Stimulated activated CD8-positive, alpha-beta memory T cell treated with anti-CD3 and anti-CD28 coated beads, Interleukin-4, amount 100 ng/mL, for 24 hours (primary cell): ENCODE results near the gene TREML2.

ENCODE experiments used
- DNase-seq: peaks from one replicate; pipeline ENCODE4 v3.0.0-alpha.2; 2020; ENCODE audit warnings: low read depth

TREML2 gene

GRCh38 chr6:41176189-41176588 is 24.8 kb downstream of the TREML2 start:
- DNase-seq = no peak

DNA sequence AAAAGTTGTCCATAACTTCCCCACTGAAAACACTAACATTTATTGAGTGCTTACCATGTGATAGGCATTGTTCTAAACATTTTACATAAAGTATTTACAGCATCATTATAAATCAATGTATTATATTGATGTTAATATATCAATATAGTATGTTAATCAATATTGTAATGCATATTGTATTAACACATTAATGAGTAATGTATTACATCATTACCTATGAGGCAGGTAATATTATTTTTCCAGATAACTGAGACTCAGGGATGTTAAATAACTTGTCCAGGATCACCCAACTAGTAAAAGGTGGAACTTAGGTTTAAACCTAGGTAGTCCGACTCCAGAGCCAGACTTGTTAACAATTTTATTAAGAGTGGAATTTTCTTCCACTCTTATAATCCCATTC is 25.9 kb downstream of the TREML2 start:
- DNase-seq = no peak

- no peak for DNase-seq
Observed at GRCh38 chr6:41174610-41175009, 26.3 kb downstream of the TREML2 start.

GRCh38 chr6:41171908-41172307 is 29.0 kb downstream of the TREML2 start:
- no peak for DNase-seq

- DNase-seq = no peak
Observed at GRCh38 chr6:41170547-41171160, 30.3 kb downstream of the TREML2 start.

DNA sequence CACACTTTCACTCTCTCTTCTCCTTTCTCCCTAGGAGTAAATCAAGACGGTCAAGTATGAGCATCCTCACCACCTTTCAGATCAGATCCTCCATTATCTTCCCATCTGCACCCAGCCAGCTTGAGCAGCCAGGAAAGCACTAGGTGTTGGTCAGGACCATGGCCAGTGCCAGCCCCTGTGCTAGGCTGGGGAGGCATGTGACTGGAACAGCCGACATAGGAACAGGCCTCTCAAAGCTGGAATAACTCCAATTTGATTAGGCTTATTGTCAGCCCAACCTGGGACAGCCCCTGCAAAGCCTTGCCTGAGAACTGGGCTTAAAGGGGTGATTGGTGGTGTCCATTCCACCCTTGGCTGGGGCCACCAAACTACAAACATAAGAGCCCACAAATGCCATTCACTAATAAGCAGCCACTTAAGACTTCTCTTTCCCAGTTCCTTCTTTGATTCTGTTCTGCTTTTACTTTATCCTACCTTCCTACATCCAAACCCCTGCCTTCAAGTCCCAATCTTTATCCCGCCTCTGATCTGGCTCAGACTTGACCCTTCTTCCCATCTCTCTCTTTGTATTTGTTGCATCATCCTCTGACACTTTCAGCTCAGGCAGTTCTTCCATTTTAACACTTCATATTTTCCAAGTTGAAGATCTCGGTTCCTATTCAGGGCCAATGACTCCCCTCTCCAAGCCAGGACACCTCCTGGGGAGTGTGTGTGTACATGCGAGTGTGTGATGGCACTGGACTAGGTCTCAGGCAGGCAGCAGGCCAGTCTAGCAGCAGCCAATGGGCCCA is 33.6 kb downstream of the TREML2 start:
- no peak for DNase-seq

GRCh38 chr6:41164551-41165120 is 36.3 kb downstream of the TREML2 start:
- DNase-seq = no peak

GRCh38 chr6:41163419-41163717 is 37.6 kb downstream of the TREML2 start:
- no peak for DNase-seq

- DNase-seq = no peak
Observed at GRCh38 chr6:41162687-41163418, 38.1 kb downstream of the TREML2 start, which contains the start of gene TREM2. Gene TREM2, minus strand, starts transcription at chr6:41163116. Its CDS starts 34 bp downstream, at chr6:41163082.

DNA sequence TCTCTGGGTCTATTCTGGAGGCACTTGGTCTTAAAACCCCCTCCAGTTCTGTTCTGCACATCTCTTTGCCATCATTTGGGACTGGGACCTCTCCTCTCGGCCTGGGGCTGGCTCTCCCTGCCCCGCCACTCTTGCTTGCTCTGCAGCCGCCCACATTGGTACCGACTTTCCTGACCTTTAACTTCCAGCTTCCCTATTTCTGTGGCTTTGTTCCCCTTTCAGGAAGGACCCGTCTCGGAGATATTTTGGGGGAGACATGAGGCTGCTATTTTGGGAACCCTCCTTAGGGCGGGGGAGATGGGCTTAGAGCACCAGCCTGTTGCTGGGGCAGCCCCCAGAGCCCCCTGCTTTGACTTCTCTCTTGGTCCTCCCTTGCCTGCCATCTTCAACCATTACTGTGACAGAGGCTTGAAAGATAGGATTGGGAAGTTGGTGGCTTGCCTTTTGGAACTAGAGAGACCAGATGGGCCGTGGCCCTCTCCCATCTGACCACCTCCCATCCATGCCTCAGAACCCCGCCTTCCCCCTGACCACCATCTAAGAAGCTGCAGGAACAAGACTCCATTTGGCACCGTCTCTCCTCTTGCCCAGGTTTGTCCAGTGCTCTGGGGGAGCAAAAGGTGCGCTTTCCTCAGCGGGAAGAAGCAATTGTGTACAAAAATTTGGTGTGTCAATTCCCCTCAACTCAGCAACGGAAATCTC is 38.9 kb downstream of the TREML2 start:
- no peak for DNase-seq

- DNase-seq = no peak
Observed at GRCh38 chr6:41161380-41161779, 39.6 kb downstream of the TREML2 start.

DNA sequence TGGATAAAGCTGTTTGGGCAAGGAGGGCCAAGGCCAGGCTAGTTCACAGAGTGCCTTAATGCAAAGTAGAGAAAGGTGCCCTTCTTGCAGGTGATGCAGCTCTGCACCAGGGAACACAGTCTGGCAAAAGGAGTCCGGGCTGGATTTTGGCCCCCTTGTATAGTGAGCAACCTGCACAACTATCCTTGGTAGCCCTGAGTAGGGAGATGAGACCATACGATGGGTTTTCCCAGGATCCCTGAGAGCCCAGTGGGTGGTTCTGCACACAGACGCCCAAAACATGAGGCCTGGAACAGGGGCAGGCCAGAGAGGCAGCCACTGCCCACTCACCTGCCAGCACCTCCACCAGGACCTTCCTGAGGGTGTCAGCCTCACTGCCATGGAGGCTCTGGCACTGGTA is 40.0 kb downstream of the TREML2 start:
- no peak for DNase-seq

GRCh38 chr6:41159415-41160082 is 41.4 kb downstream of the TREML2 start:
- no peak for DNase-seq

DNA sequence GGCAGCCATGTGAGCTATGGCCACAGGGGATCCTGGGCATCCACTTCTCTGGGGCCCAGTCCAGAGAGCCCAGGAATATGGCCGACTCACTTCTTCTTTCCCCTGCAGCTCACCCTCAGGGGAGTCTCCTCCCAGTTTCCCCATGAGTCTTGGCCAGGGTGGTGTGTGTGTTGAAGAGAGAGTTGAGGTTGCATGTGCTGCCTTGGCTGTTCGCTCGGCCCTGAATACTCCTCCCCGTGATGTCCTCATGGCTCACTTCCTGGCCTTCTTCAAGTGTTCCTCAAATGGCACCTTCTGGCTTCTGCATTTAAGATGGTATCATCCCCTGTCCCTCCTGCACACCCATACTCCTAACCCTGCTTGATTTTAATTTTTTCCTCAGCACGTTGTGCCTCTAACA is 43.6 kb downstream of the TREML2 start:
- no peak for DNase-seq

DNA sequence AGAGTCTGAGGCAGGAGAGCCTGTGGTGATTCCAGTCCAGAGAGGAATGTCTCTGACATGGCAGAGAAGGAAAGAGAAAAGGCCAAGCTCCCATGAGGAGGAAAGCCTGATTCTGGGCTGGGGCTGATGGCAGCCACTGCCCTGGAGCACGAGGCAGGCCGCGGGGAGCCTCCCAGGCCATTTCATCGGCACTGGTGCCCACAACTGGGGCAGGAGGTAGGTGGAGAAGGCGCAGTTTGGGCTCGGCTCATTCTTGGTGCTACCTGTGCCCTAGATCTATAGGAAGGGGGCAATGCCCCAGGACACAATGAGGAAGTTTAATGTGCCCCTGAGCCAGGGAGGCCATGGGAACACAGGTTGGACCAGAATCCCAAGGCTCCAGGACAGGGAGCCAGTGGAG is 44.2 kb downstream of the TREML2 start:
- DNase-seq = no peak

GRCh38 chr6:41156001-41156400 is 44.9 kb downstream of the TREML2 start:
- no peak for DNase-seq

DNA sequence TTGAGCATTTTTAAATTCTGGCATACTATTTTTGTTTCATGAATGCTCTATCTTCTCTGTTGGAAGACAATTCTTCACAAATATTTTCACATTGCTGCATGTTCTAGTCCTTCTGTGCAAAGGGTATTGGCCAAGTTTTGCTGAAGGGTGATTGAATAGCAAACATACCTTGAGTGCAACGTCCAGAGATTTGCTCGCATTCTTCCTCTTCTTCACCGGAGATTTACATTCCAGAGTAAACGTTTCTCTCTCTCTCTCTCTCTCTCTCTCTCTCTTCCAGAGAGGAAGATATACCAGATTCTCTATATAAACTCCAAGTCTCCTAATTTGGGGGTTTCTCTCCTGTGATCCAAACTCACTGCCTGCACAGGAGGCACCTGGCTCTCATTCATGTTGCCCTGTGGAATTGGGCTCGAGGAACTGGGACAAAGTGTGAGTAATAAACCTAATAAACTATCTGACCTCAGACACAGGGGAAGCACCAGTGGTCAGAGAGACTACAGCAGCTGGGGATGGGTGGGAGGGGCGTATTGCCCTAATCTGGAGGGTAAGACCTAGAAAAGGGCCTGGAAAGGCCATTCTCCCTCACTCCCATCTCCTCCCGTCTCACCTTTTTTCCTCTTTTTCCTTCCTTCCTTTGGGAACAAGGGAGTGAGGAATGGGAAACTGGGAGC is 45.7 kb downstream of the TREML2 start:
- DNase-seq = no peak

- DNase-seq = no peak
Observed at GRCh38 chr6:41153992-41154625, 46.8 kb downstream of the TREML2 start, which contains the start of gene TREML1. Gene TREML1, minus strand, starts transcription at chr6:41154347. Its CDS starts 59 bp downstream, at chr6:41154288.

- DNase-seq = no peak
Observed at GRCh38 chr6:41153451-41153850, 47.5 kb downstream of the TREML2 start.

DNA sequence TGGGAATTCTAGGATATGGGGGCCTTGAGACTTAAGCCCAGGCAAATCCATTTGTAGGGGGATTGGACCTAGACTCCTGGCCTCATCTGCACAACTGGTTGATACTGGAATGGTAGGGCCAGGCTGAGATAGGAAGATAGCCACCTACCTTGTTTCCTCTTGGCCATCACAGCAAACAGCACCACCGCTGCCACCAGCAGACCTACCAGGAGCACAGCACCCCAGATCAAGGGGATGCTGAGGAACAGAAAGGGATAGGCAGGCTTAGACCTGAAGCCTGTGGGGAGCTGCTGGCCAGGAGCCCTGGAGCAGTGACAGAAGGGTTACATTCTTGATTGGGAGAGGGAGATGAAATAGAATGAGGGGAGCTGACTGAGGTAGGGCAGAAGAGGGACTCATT is 50.3 kb downstream of the TREML2 start:
- DNase-seq = no peak

DNA sequence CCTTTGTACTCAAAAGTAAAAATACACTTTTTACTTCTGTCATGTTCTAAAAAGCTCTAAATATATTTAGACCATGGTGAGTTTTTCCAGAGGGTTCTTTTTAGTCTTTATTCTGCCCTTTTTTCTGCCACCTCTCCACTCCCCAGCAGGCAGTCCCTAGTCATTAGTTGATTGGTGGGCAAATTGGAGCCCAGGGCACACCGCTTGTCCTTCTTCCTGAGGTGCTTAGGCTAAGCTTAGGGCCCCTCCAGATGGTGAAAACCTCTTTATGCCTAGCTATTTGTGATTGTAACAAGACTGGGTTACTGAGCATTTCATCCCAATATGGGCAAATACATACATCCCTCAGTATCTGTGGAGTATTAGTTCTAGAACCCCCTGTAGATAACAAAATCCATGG is 53.0 kb downstream of the TREML2 start:
- DNase-seq = no peak
